OCI-LY7 (cell line): Measurements from ENCODE around the gene OR13C4. TPM values are rescaled to one million over a fixed set of nuclear protein-coding genes. Genes with fewer than 3 reads are reported as not detected.

Experiments used
- BruUV-seq: library from RNA; stranded (reverse); fragments of 400-500 nt; replicated peaks from 2 replicates; lab custom pipeline; 2021; lab: Mats Ljungman, UMichigan
- CTCF ChIA-PET: fragments of 300-600 bp; sonication (Branson Sonifier 250); formaldehyde crosslinking; loops from one replicate; lab custom pipeline; 2022; ENCODE audit warnings: antibody characterized with exemption; ENCODE audit not compliant: unreplicated experiment; lab: Charles Lee
- POLR2A ChIA-PET: fragments of 300-600 bp; sonication (Branson Sonifier 250); formaldehyde crosslinking; loops from one replicate; lab custom pipeline; 2022; ENCODE audit warnings: antibody characterized with exemption; lab: Charles Lee
- DNase-seq: peaks from one replicate; pipeline ENCODE4 v3.0.0-alpha.2; 2015; ENCODE audit warnings: low spot score
- H2AFZ ChIP-seq: fragments of 200-600 bp; sonication (generic), shearing (Covaris generic); 2 replicates; pipeline ENCODE4 v1.6.1; 2014; ENCODE audit warnings: mild to moderate bottlenecking, antibody characterized with exemption, low read length, moderate library complexity
- H3K27ac ChIP-seq: fragments of 200-600 bp; sonication (generic); 2 replicates; pipeline ENCODE4 v1.5.1; 2014; ENCODE audit warnings: mixed run types, low read depth, mild to moderate bottlenecking, moderate library complexity, low read length, inconsistent platforms; ENCODE audit not compliant: poor library complexity, severe bottlenecking
- H3K36me3 ChIP-seq: fragments of 200-600 bp; sonication (generic); 2 replicates; pipeline ENCODE4 v1.6.1; 2014; ENCODE audit warnings: mild to moderate bottlenecking, antibody characterized with exemption, low read length, moderate library complexity, mixed read lengths; ENCODE audit not compliant: insufficient read depth
- H3K4me1 ChIP-seq: fragments of 200-600 bp; sonication (generic); 2 replicates; pipeline ENCODE4 v1.5.1; 2014; ENCODE audit warnings: mild to moderate bottlenecking, low read length; ENCODE audit not compliant: insufficient read depth, poor library complexity, severe bottlenecking
- H3K4me2 ChIP-seq: fragments of 200-600 bp; sonication (generic); 2 replicates; pipeline ENCODE4 v1.6.1; 2014; ENCODE audit warnings: mild to moderate bottlenecking, low read length
- H3K4me3 ChIP-seq: fragments of 200-600 bp; sonication (generic); 2 replicates; pipeline ENCODE4 v1.5.1; 2014; ENCODE audit warnings: mild to moderate bottlenecking, low read depth, low read length; ENCODE audit not compliant: poor library complexity, severe bottlenecking
- H3K79me2 ChIP-seq: fragments of 200-600 bp; sonication (generic); 2 replicates; pipeline ENCODE4 v1.6.1; 2016; ENCODE audit warnings: low read depth, mild to moderate bottlenecking, low read length, moderate library complexity, mixed read lengths; ENCODE audit not compliant: insufficient read depth
- H3K9me2 ChIP-seq: fragments of 200-600 bp; sonication (generic); 2 replicates; pipeline ENCODE4 v1.6.1; 2016; ENCODE audit warnings: mild to moderate bottlenecking, low read length, mixed read lengths; ENCODE audit not compliant: insufficient read depth
- H3K9me3 ChIP-seq: fragments of 200-600 bp; sonication (generic); 2 replicates; pipeline ENCODE4 v1.6.1; 2014; ENCODE audit warnings: mild to moderate bottlenecking, mixed run types, low read length, mixed read lengths
- H4K20me1 ChIP-seq: fragments of 200-600 bp; sonication (generic); 2 replicates; pipeline ENCODE4 v1.6.1; 2014; ENCODE audit warnings: mild to moderate bottlenecking, antibody characterized with exemption, low read length, moderate library complexity, mixed read lengths; ENCODE audit not compliant: insufficient read depth
- EZH2phosphoT487 ChIP-seq: fragments of 200-600 bp; sonication (generic); IDR thresholded peaks from 2 replicates; pipeline ENCODE4 v1.6.1; 2018; ENCODE audit warnings: low read depth, borderline replicate concordance, mild to moderate bottlenecking, mixed run types, antibody characterized with exemption, low read length, moderate library complexity, mixed read lengths
- intact Hi-C: fragments of 100-400 bp; cut with micrococcal nuclease; formaldehyde crosslinking; loops from one replicate; pipeline ENCODE4 v1.10.0; 2022; ENCODE audit not compliant: unreplicated experiment
- total RNA-seq, 2 experiments: library from RNA; depleted of rRNA in 1 of 2; stranded (reverse); fragments of >200 nt in 1 of 2; shearing (Covaris generic) in 1 of 2; gene quantifications; 2 replicates each; pipeline ENCODE4 v1.2.3, GENCODE V29; 2014 to 2022
- TF ChIP-seq, protein P1 (sequence below): fragments of 200-600 bp; sonication (generic); conservative IDR thresholded peaks from 2 replicates; pipeline ENCODE4 v1.5.1; 2014; ENCODE audit warnings: mild to moderate bottlenecking, antibody characterized with exemption, low read length, moderate library complexity, mixed read lengths

Gene OR13C4
- total RNA-seq, 2 experiments from 2014 or later = not detected

DNA sequence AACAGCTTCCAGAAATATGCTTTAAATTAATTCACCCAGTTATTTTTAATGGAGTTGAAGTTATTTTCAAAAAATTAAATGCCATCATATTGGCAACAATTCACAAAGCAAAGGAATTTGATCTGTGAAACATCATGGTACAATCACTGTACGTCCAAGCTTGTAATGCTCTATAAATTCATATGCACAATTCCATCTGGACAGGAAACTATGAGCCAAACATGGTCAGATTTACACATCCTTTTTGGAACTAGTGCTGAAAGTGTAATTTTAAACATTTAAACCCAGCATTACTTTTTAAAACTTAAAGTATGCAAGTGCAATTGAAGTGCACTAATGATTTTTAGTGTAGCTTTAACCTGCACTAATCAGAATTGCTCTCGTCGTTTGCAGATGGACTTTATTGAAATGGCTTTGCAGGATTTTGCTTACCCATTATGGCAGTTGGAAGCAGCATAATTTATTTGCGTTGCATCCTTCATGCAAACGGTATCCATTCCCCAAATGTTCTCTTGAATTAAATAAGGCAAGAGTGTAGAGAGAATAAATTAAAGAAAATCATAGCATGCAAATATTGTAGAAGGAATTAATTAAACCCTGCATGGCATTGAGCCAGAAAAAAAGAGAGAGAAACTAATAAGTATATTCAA, 44.0 kb downstream of the OR13C4 start:
- H3K4me3 ChIP-seq = no peak overlapping the region
- H3K4me1 ChIP-seq = no peaks in the 10 kb centered on the region
- H3K36me3 ChIP-seq = no peaks in the 10 kb centered on the region
- no peak overlapping the region for H3K4me2 ChIP-seq
- no peak for DNase-seq
- no peak overlapping the region for H3K27ac ChIP-seq
- TF ChIP-seq, protein P1, sequence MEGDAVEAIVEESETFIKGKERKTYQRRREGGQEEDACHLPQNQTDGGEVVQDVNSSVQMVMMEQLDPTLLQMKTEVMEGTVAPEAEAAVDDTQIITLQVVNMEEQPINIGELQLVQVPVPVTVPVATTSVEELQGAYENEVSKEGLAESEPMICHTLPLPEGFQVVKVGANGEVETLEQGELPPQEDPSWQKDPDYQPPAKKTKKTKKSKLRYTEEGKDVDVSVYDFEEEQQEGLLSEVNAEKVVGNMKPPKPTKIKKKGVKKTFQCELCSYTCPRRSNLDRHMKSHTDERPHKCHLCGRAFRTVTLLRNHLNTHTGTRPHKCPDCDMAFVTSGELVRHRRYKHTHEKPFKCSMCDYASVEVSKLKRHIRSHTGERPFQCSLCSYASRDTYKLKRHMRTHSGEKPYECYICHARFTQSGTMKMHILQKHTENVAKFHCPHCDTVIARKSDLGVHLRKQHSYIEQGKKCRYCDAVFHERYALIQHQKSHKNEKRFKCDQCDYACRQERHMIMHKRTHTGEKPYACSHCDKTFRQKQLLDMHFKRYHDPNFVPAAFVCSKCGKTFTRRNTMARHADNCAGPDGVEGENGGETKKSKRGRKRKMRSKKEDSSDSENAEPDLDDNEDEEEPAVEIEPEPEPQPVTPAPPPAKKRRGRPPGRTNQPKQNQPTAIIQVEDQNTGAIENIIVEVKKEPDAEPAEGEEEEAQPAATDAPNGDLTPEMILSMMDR = no peak
- TF ChIP-seq EZH2phosphoT487 = no peak
- no peaks in the 10 kb centered on the region for H4K20me1 ChIP-seq
- intact Hi-C loops = no loop called here
- H3K79me2 ChIP-seq = no peaks in the 10 kb centered on the region
- ChIA-PET CTCF (no interaction called here), POLR2A (no interaction called here)
- H3K9me3 ChIP-seq = no peaks in the 10 kb centered on the region
- H2AFZ ChIP-seq = no peak overlapping the region
- H3K9me2 ChIP-seq = no peaks in the 10 kb centered on the region
- BruUV-seq = no TSS peak

Other genes starting within 250 kb of the OR13C4 start
- gene OR13F1, start 22.9 kb downstream of the OR13C4 start, total RNA-seq (2014; rRNA removed; shearing (Covaris generic)) = not detected in 2 replicates
- not detected in 2 replicates for gene OR13F1, start 22.9 kb downstream of the OR13C4 start, total RNA-seq (2022)
- gene OR13C3, start 9.6 kb upstream of the OR13C4 start, total RNA-seq (2014; rRNA removed; shearing (Covaris generic)) = not detected in 2 replicates
- not detected in 2 replicates for gene OR13C3, start 9.6 kb upstream of the OR13C4 start, total RNA-seq (2022)
- gene OR13C8, start 42.0 kb upstream of the OR13C4 start, total RNA-seq (2014; rRNA removed; shearing (Covaris generic)) = not detected in 2 replicates
- not detected in 2 replicates for gene OR13C8, start 42.0 kb upstream of the OR13C4 start, total RNA-seq (2022)
- gene OR13C5, start 72.2 kb upstream of the OR13C4 start, total RNA-seq (2014; rRNA removed; shearing (Covaris generic)) = not detected in 2 replicates
- not detected in 2 replicates for gene OR13C5, start 72.2 kb upstream of the OR13C4 start, total RNA-seq (2022)
- gene OR13C2, start 78.4 kb upstream of the OR13C4 start, total RNA-seq (2014; rRNA removed; shearing (Covaris generic)) = not detected in 2 replicates
- gene OR13C2, start 78.4 kb upstream of the OR13C4 start, total RNA-seq (2022) = not detected in 2 replicates
- not detected in 2 replicates for gene OR13C9, start 91.0 kb upstream of the OR13C4 start, total RNA-seq (2014; rRNA removed; shearing (Covaris generic))
- gene OR13C9, start 91.0 kb upstream of the OR13C4 start, total RNA-seq (2022) = not detected in 2 replicates
- gene OR13D1, start 167.3 kb upstream of the OR13C4 start, total RNA-seq (2014; rRNA removed; shearing (Covaris generic)) = not detected in 2 replicates
- not detected in 2 replicates for gene OR13D1, start 167.3 kb upstream of the OR13C4 start, total RNA-seq (2022)
- 20.2 and 25.2 TPM in 2 replicates for gene NIPSNAP3A, start 220.5 kb upstream of the OR13C4 start, total RNA-seq (2014; rRNA removed; shearing (Covaris generic))
- 24.3 and 25.2 TPM in 2 replicates for gene NIPSNAP3A, start 220.5 kb upstream of the OR13C4 start, total RNA-seq (2022)
- gene NIPSNAP3B, start 236.9 kb upstream of the OR13C4 start, total RNA-seq (2014; rRNA removed; shearing (Covaris generic)) = 0.28 and 0.31 TPM in 2 replicates
- gene NIPSNAP3B, start 236.9 kb upstream of the OR13C4 start, total RNA-seq (2022) = 0.52 and 1.1 TPM in 2 replicates